Thyroid gland (tissue), 4 donors: ENCODE results near the gene AFF4. TPM values are rescaled to one million over a fixed set of nuclear protein-coding genes. Genes with fewer than 3 reads are reported as not detected.

Source experiments
- DNase-seq, 2 donors: peaks; one replicate each; pipeline ENCODE4 v3.0.0-alpha.2; 2019
- H3K27ac ChIP-seq, 3 donors: fragments of 200-600 bp; sonication (generic); 1 replicate in 2 of 3; 2 replicates in 1 of 3; pipeline ENCODE4 v1.5.1; 2016 to 2019; ENCODE audit warnings: mild to moderate bottlenecking in 1 of 3, moderate library complexity in 1 of 3
- H3K27me3 ChIP-seq: fragments of 200-600 bp; sonication (generic); one replicate; pipeline ENCODE4 v1.5.1; 2019
- H3K36me3 ChIP-seq, 2 donors: fragments of 200-600 bp; sonication (generic); one replicate each; pipeline ENCODE4 v1.5.1; 2016 to 2019
- H3K4me1 ChIP-seq, 2 donors: fragments of 200-600 bp; sonication (generic); one replicate each; pipeline ENCODE4 v1.5.1; 2017 to 2019
- H3K4me3 ChIP-seq, 3 donors: fragments of 200-600 bp; sonication (generic); replicated peaks in 1 of 3; 1 replicate in 2 of 3; 2 replicates in 1 of 3; pipeline ENCODE4 v1.5.1; 2016; ENCODE audit warnings: mild to moderate bottlenecking in 1 of 3
- H3K9me3 ChIP-seq: fragments of 200-600 bp; sonication (generic); one replicate; pipeline ENCODE4 v1.5.1; 2017
- CTCF ChIP-seq, 6 experiments: fragments of 200-600 bp in 3 of 6; fragments of 450-650 bp in 3 of 6; sonication (generic) in 3 of 6; IDR thresholded peaks; one replicate each; pipeline ENCODE4 v1.5.1; 2016 to 2019; ENCODE audit warnings: antibody characterized with exemption in 6 of 6, mild to moderate bottlenecking in 2 of 6, inconsistent platforms in 1 of 6, moderate library complexity in 1 of 6
- POLR2A ChIP-seq, 2 donors: fragments of 450-650 bp; IDR thresholded peaks; one replicate each; pipeline ENCODE4 v1.6.1; 2017; ENCODE audit warnings: antibody characterized with exemption in 2 of 2, mild to moderate bottlenecking in 2 of 2, moderate library complexity in 1 of 2
- WGBS, 2 donors: methylation state at CpG; one replicate each; pipeline ENCODE4 v1.1.5; 2017; 5-methylcytosine and 5-hydroxymethylcytosine counted together
- intact Hi-C: fragments of 100-400 bp; cut with DNase I; formaldehyde crosslinking; loops from one replicate; pipeline ENCODE4 v1.15.1; 2023
- total RNA-seq, 4 donors: library from RNA; depleted of rRNA; stranded (reverse); fragments of >200 nt; gene quantifications; one replicate each; pipeline ENCODE4 v1.2.3, GENCODE V29; 2016

AFF4 gene
- total RNA-seq, 4 donors from 2014 or later: 81.7 to 150 (median 95.7) TPM

GRCh38 chr5:132895719-132896305 is 67.6 kb downstream of the AFF4 start:
- H3K27ac ChIP-seq: no peak overlapping the region
- H3K36me3 ChIP-seq: peaks cover 49 to 58% of the 10 kb centered on the region in 2 donors
- DNase-seq: no peak
- H3K4me1 ChIP-seq: no peaks in the 10 kb centered on the region
- no peaks in the 10 kb centered on the region for H3K27me3 ChIP-seq
- 88 to 89% methylated on average over 4 of the region's 4 CpGs for WGBS, 2 donors
- TF ChIP-seq CTCF (IDR thresholded peaks at IDR 0.05) (no peak), POLR2A (IDR thresholded peaks at IDR 0.05) (no peak)
- no peaks in the 10 kb centered on the region for H3K9me3 ChIP-seq
- H3K4me3 ChIP-seq: no peak overlapping the region
- intact Hi-C loops: no loop called here

DNA sequence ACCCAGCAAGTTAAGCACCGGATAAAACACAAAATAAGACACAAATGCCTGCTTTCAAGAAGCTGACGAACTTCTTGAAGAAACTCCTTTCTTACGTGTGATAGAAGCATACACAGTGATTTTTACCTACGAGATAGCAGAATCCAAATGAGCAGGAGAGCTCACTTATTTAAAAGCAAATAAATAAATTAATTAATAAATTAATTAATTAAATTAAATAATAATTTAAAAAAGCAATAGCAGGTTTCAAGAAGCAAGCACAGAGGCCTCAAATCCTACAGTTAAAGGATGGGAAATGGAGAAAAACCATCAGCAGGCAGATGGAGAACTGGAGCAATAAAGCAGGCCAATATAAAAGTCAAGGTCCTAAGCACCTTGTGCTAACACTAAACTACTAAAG is 72.6 kb downstream of the AFF4 start:
- TF ChIP-seq POLR2A (IDR thresholded peaks at IDR 0.05) (no peak), CTCF (IDR thresholded peaks at IDR 0.05) (no peak)
- intact Hi-C loops: no loop called here
- Histone ChIP-seq H3K36me3 (peaks cover 51 to 71% of the 10 kb centered on the region in 2 donors), H3K4me1 (no peaks in the 10 kb centered on the region), H3K27ac (no peak overlapping the region), H3K4me3 (no peak overlapping the region), H3K9me3 (no peaks in the 10 kb centered on the region), H3K27me3 (no peaks in the 10 kb centered on the region)
- WGBS, 2 donors: 95 to 96% methylated on average over 4 of the region's 4 CpGs
- DNase-seq: no peak

- intact Hi-C loops: no loop called here
- no peak for DNase-seq
- TF ChIP-seq POLR2A (IDR thresholded peaks at IDR 0.05): no peak
- TF ChIP-seq CTCF (IDR thresholded peaks at IDR 0.05): no peak
- no peak overlapping the region for H3K4me3 ChIP-seq
- peaks cover 45 to 69% of the 10 kb centered on the region in 2 donors for H3K36me3 ChIP-seq
- H3K27me3 ChIP-seq: no peaks in the 10 kb centered on the region
- no peak overlapping the region for H3K27ac ChIP-seq
- no peaks in the 10 kb centered on the region for H3K9me3 ChIP-seq
- H3K4me1 ChIP-seq: no peaks in the 10 kb centered on the region
Observed at GRCh38 chr5:132889501-132889900, 73.9 kb downstream of the AFF4 start.

- no peaks in the 10 kb centered on the region for H3K27me3 ChIP-seq
- DNase-seq: no peak
- no peaks in the 10 kb centered on the region for H3K9me3 ChIP-seq
- peaks cover 45 to 67% of the 10 kb centered on the region in 2 donors for H3K36me3 ChIP-seq
- 55 to 59% methylated on average over 1 of the region's 1 CpG for WGBS, 2 donors
- TF ChIP-seq CTCF (IDR thresholded peaks at IDR 0.05): no peak
- TF ChIP-seq POLR2A (IDR thresholded peaks at IDR 0.05): no peak
- no peak overlapping the region for H3K27ac ChIP-seq
- intact Hi-C loops: no loop called here
- no peak overlapping the region for H3K4me3 ChIP-seq
- no peaks in the 10 kb centered on the region for H3K4me1 ChIP-seq
Observed at GRCh38 chr5:132887283-132887682, 76.2 kb downstream of the AFF4 start.

GRCh38 chr5:132886064-132886823 is 77.2 kb downstream of the AFF4 start:
- Histone ChIP-seq H3K9me3 (no peaks in the 10 kb centered on the region), H3K4me1 (no peaks in the 10 kb centered on the region), H3K27ac (no peak overlapping the region), H3K4me3 (no peak overlapping the region), H3K36me3 (peaks cover 47 to 67% of the 10 kb centered on the region in 2 donors), H3K27me3 (no peaks in the 10 kb centered on the region)
- no peak for DNase-seq
- intact Hi-C loops: no loop called here
- 95% methylated on average over 11 of the region's 11 CpGs for WGBS, 2 donors
- no peak for TF ChIP-seq CTCF (IDR thresholded peaks at IDR 0.05)
- no peak for TF ChIP-seq POLR2A (IDR thresholded peaks at IDR 0.05)
